Lung microvascular endothelial cell (primary cell): Measurements from ENCODE around the gene ANKRD66. TPM values are rescaled to one million over a fixed set of nuclear protein-coding genes. Genes with fewer than 3 reads are reported as not detected.
"Not testable (repeated sequence)": the region's sequence is repeated elsewhere in the genome, so short reads cannot be mapped to it uniquely, and the experiment has no call there.

ENCODE experiments used
- DNase-seq, 2 donors: peaks; one replicate each; pipeline versions ENCODE4 v3.0.0 to v3.0.0-alpha.2; 2010; ENCODE audit warnings: low read depth in 2 of 2
- total RNA-seq: library from RNA; depleted of rRNA; stranded (reverse); fragments of >200 nt; gene quantifications from 2 replicates; pipeline ENCODE4 v1.2.1, GENCODE V29; 2014

The ANKRD66 gene
- total RNA-seq, 1 donor from 2014 or later: not detected

GRCh38 chr6:46751658-46752057 is 4.9 kb downstream of the ANKRD66 start:
- DNase-seq: no peak

- no peak for DNase-seq
These were observed 9.1 kb downstream of the ANKRD66 start for GRCh38 chr6:46755865-46756264.

GRCh38 chr6:46756469-46757213 is 9.9 kb downstream of the ANKRD66 start:
- no peak for DNase-seq

- DNase-seq: no peak
These were observed 10.5 kb downstream of the ANKRD66 start for GRCh38 chr6:46757214-46757596.

GRCh38 chr6:46758960-46759753 is 12.4 kb downstream of the ANKRD66 start:
- DNase-seq: no peak

GRCh38 chr6:46760925-46761324 is 14.2 kb downstream of the ANKRD66 start:
- no peak for DNase-seq

GRCh38 chr6:46763466-46763865 is 16.7 kb downstream of the ANKRD66 start:
- no peak for DNase-seq

GRCh38 chr6:46764280-46764679 is 17.5 kb downstream of the ANKRD66 start:
- not testable (repeated sequence) for DNase-seq

- DNase-seq: no peak
These were observed 18.2 kb downstream of the ANKRD66 start for GRCh38 chr6:46764961-46765360.

GRCh38 chr6:46772016-46772415 is 25.3 kb downstream of the ANKRD66 start:
- DNase-seq: no peak

GRCh38 chr6:46772762-46773161 is 26.0 kb downstream of the ANKRD66 start:
- no peak for DNase-seq

GRCh38 chr6:46773201-46773855 is 26.6 kb downstream of the ANKRD66 start:
- no peak for DNase-seq

GRCh38 chr6:46774736-46775135 is 28.0 kb downstream of the ANKRD66 start:
- not testable (repeated sequence) for DNase-seq

- DNase-seq: no peak
These were observed 29.5 kb downstream of the ANKRD66 start for GRCh38 chr6:46776070-46776712.

- no peak for DNase-seq
These were observed 31.0 kb downstream of the ANKRD66 start for GRCh38 chr6:46777476-46778346.

- DNase-seq: peak; percentile 56 to 69
These were observed 35.0 kb downstream of the ANKRD66 start for GRCh38 chr6:46781478-46782378.

- no peak for DNase-seq
These were observed 37.8 kb downstream of the ANKRD66 start for GRCh38 chr6:46784535-46784934.

GRCh38 chr6:46787871-46788540 is 41.3 kb downstream of the ANKRD66 start:
- no peak for DNase-seq

GRCh38 chr6:46788791-46789190 is 42.1 kb downstream of the ANKRD66 start:
- no peak for DNase-seq
